ENCODE results near the gene GARRE1.

GARRE1 gene

DNA sequence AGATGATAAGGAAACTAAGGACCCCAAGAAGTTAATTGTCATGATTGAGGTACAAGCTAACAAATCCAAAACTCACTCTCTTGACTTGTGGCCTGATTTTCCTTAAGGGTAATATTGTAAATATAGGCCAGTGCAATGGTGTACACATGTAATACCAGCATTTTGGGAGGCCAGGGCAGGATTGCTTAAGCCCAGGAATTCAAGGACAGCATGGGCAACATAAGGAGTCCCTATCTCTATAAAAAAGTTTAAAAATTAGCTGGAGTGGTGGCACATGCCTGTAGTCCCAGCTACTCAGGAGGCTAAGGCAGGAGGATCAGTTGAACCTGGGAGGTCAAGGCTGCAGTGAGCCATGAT, 28.7 kb upstream of the GARRE1 start:
- H3K4me3 ChIP-seq (ENCODE audit: low read depth, low read length), result no peak overlapping the region
- TF ChIP-seq CTCF (IDR thresholded peaks at IDR 0.05; ENCODE audit: low read depth, low read length, missing control alignments), result no peak
- no peak for DNase-seq (ENCODE audit: low read depth)

- no peak for DNase-seq (ENCODE audit: low read depth)
- H3K4me3 ChIP-seq (ENCODE audit: low read depth, low read length), result no peak overlapping the region
- TF ChIP-seq CTCF (IDR thresholded peaks at IDR 0.05; ENCODE audit: low read depth, low read length, missing control alignments), result no peak
Measured at GRCh38 chr19:34226036-34226435, 28.3 kb upstream of the GARRE1 start.

DNA sequence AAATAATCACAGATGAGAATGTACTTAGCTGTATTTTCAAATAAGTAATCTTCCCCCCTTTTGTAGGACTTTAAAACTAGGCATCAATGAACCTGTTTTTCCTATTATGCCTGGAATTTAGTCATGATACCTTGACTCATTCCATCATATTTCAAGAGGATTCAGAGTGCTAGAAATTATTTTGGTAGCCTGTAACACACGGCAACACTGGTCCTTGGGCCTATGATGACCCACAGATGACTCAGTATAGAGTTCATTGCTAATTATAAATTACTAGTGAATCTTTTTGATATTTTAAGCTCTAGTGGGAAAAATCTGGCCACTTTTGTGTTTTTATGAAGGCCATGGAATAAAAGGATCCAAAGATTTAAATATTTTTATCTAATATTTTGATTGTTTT, 26.0 kb upstream of the GARRE1 start:
- no peak overlapping the region for H3K4me3 ChIP-seq (ENCODE audit: low read depth, low read length)
- TF ChIP-seq CTCF (IDR thresholded peaks at IDR 0.05; ENCODE audit: low read depth, low read length, missing control alignments), result no peak
- DNase-seq (ENCODE audit: low read depth), result no peak

- no peak for DNase-seq (ENCODE audit: low read depth)
- TF ChIP-seq CTCF (IDR thresholded peaks at IDR 0.05; ENCODE audit: low read depth, low read length, missing control alignments), result no peak
- H3K4me3 ChIP-seq (ENCODE audit: low read depth, low read length), result no peak overlapping the region
Measured at GRCh38 chr19:34228762-34229161, 25.6 kb upstream of the GARRE1 start.

GRCh38 chr19:34229721-34230120, 24.6 kb upstream of the GARRE1 start:
- H3K4me3 ChIP-seq (ENCODE audit: low read depth, low read length), result no peak overlapping the region
- no peak for TF ChIP-seq CTCF (IDR thresholded peaks at IDR 0.05; ENCODE audit: low read depth, low read length, missing control alignments)
- DNase-seq (ENCODE audit: low read depth), result no peak

DNA sequence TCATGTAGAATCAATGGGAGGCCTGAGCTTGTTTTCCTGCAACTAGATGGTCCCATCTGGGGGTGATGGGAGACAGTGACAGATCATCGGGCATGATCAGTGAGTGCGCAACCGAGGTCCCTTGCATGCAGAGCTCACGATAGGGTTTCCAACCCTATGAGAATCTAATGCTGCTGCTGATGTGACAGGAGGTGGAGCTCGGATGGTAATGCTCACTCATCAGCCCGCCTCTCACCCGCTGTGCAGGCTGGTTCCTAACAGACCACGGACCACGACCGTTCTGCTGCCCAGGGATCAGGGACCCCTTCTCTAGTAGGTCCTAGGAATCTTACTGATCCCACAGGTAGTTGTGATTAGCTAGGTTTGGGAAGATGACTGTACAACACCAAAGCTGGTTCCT, 23.5 kb upstream of the GARRE1 start:
- DNase-seq (ENCODE audit: low read depth), result no peak
- H3K4me3 ChIP-seq (ENCODE audit: low read depth, low read length), result no peak overlapping the region
- TF ChIP-seq CTCF (IDR thresholded peaks at IDR 0.05; ENCODE audit: low read depth, low read length, missing control alignments), result no peak

GRCh38 chr19:34231439-34231838, 22.9 kb upstream of the GARRE1 start:
- no peak for DNase-seq (ENCODE audit: low read depth)
- H3K4me3 ChIP-seq (ENCODE audit: low read depth, low read length), result no peak overlapping the region
- TF ChIP-seq CTCF (IDR thresholded peaks at IDR 0.05; ENCODE audit: low read depth, low read length, missing control alignments), result no peak
